MM.1S (cell line): ENCODE data around the gene ABCC1.

Source experiments
- DNase-seq: peaks from one replicate; pipeline ENCODE4 v3.0.0-alpha.2; 2015
- H2AFZ ChIP-seq: fragments of 300-600 bp; sonication (generic); 2 replicates; pipeline ENCODE4 v1.6.0; 2016; ENCODE audit warnings: antibody characterized with exemption, low read length
- H3F3A ChIP-seq: fragments of 300-600 bp; sonication (generic); 2 replicates; pipeline ENCODE4 v1.6.1; 2016; ENCODE audit warnings: mild to moderate bottlenecking, antibody characterized with exemption, low read length, moderate library complexity, mixed read lengths; ENCODE audit not compliant: insufficient read depth
- H3K27ac ChIP-seq: fragments of 300-600 bp; sonication (generic); 2 replicates; pipeline ENCODE4 v1.5.1; 2016; ENCODE audit warnings: mild to moderate bottlenecking, low read length
- H3K27me3 ChIP-seq: fragments of 300-600 bp; sonication (generic); replicated peaks from 2 replicates; pipeline ENCODE4 v1.6.0; 2016; ENCODE audit warnings: low read length; ENCODE audit not compliant: insufficient read depth
- H3K36me3 ChIP-seq: fragments of 300-600 bp; sonication (generic); replicated peaks from 2 replicates; pipeline ENCODE4 v1.6.1; 2016; ENCODE audit warnings: mild to moderate bottlenecking, low read length, mixed read lengths; ENCODE audit not compliant: insufficient read depth
- H3K4me1 ChIP-seq: fragments of 300-600 bp; sonication (generic); 2 replicates; pipeline ENCODE4 v1.6.1; 2016; ENCODE audit warnings: low read length, mixed read lengths
- H3K4me2 ChIP-seq: fragments of 300-600 bp; sonication (generic); 2 replicates; pipeline ENCODE4 v1.6.0; 2016; ENCODE audit warnings: low read depth, low read length
- H3K4me3 ChIP-seq: fragments of 300-600 bp; sonication (generic); 2 replicates; pipeline ENCODE4 v1.5.1; 2016; ENCODE audit warnings: low read length, mixed read lengths
- H3K79me2 ChIP-seq: fragments of 300-600 bp; sonication (generic); 2 replicates; pipeline ENCODE4 v1.6.1; 2016; ENCODE audit warnings: mixed run types, low read length, mixed read lengths
- H3K9ac ChIP-seq: fragments of 300-600 bp; sonication (generic); 2 replicates; pipeline ENCODE4 v1.6.1; 2016; ENCODE audit warnings: low read length, mixed read lengths
- H3K9me2 ChIP-seq: fragments of 300-600 bp; sonication (generic); replicated peaks from 2 replicates; pipeline ENCODE4 v1.6.1; 2016; ENCODE audit warnings: mild to moderate bottlenecking, low read length, mixed read lengths; ENCODE audit not compliant: insufficient read depth
- H3K9me3 ChIP-seq: fragments of 300-600 bp; sonication (generic); replicated peaks from 2 replicates; pipeline ENCODE4 v1.6.1; 2016; ENCODE audit warnings: mild to moderate bottlenecking, low read length, mixed read lengths; ENCODE audit not compliant: insufficient read depth
- H4K20me1 ChIP-seq: fragments of 300-600 bp; sonication (generic); 2 replicates; pipeline ENCODE4 v1.6.1; 2016; ENCODE audit warnings: mild to moderate bottlenecking, low read length, moderate library complexity, mixed read lengths; ENCODE audit not compliant: insufficient read depth
- CTCF ChIP-seq: fragments of 300-600 bp; sonication (generic); IDR thresholded peaks from 2 replicates; pipeline ENCODE4 v1.5.1; 2016; ENCODE audit warnings: antibody characterized with exemption, low read length, mixed read lengths
- EZH2 ChIP-seq: fragments of 300-600 bp; sonication (generic); optimal IDR thresholded peaks from 2 replicates; pipeline ENCODE3; 2017; ENCODE audit warnings: low read depth, mild to moderate bottlenecking, antibody characterized with exemption, low read length, mixed read lengths
- EZH2phosphoT487 ChIP-seq: fragments of 300-600 bp; sonication (generic); IDR thresholded peaks from 2 replicates; pipeline ENCODE4 v1.6.1; 2018; ENCODE audit warnings: antibody characterized with exemption, low read length

The ABCC1 gene

GRCh38 chr16:16000685-16001084, 51.3 kb downstream of the ABCC1 start:
- Histone ChIP-seq H3K36me3 (no peaks in the 10 kb centered on the region), H3K9me2 (no peaks in the 10 kb centered on the region), H3K9ac (no peak overlapping the region), H4K20me1 (no peaks in the 10 kb centered on the region), H3K79me2 (peaks cover 22% of the 10 kb centered on the region), H2AFZ (no peak overlapping the region), H3K4me1 (no peaks in the 10 kb centered on the region), H3K9me3 (no peaks in the 10 kb centered on the region), H3F3A (no peaks in the 10 kb centered on the region), H3K27ac (no peak overlapping the region), H3K4me2 (no peak overlapping the region), H3K4me3 (no peak overlapping the region), H3K27me3 (no peaks in the 10 kb centered on the region)
- TF ChIP-seq EZH2 (no peak), EZH2phosphoT487 (no peak), CTCF (no peak)
- DNase-seq = no peak

- Histone ChIP-seq H3K4me3 (no peak overlapping the region), H3K9me3 (no peaks in the 10 kb centered on the region), H3K4me2 (no peak overlapping the region), H3K36me3 (no peaks in the 10 kb centered on the region), H3K27me3 (no peaks in the 10 kb centered on the region), H3K27ac (no peak overlapping the region), H3K9ac (no peak overlapping the region), H4K20me1 (no peaks in the 10 kb centered on the region), H2AFZ (no peak overlapping the region), H3K9me2 (no peaks in the 10 kb centered on the region), H3K4me1 (peaks cover under 1% of the 10 kb centered on the region), H3K79me2 (peaks cover 26% of the 10 kb centered on the region), H3F3A (0 out of 2 replicates have a peak, but pooled peaks cover 5% of the 10 kb centered on the region)
- DNase-seq = no peak
- TF ChIP-seq EZH2phosphoT487 (no peak), EZH2 (no peak), CTCF (no peak)
Measured at GRCh38 chr16:16001596-16002255, 52.3 kb downstream of the ABCC1 start.

GRCh38 chr16:16003719-16004313, 54.4 kb downstream of the ABCC1 start:
- Histone ChIP-seq H2AFZ (no peak overlapping the region), H3K79me2 (peaks cover 22% of the 10 kb centered on the region), H3F3A (peaks cover 18% of the 10 kb centered on the region), H3K4me1 (peaks cover 15% of the 10 kb centered on the region), H3K4me3 (no peak overlapping the region), H3K9me2 (no peaks in the 10 kb centered on the region), H3K4me2 (no peak overlapping the region), H3K27me3 (no peaks in the 10 kb centered on the region), H4K20me1 (no peaks in the 10 kb centered on the region), H3K9ac (no peak overlapping the region), H3K9me3 (no peaks in the 10 kb centered on the region), H3K36me3 (no peaks in the 10 kb centered on the region), H3K27ac (no peak overlapping the region)
- DNase-seq = no peak
- TF ChIP-seq EZH2phosphoT487 (no peak), CTCF (no peak), EZH2 (no peak)
